Liver (tissue), 9 donors: Measurements from ENCODE around the gene LRRN2. TPM values are rescaled to one million over a fixed set of nuclear protein-coding genes. Genes with fewer than 3 reads are reported as not detected.

Experiments used
- DNase-seq: peaks from one replicate; pipeline ENCODE4 v3.0.0-alpha.2; 2017; ENCODE audit warnings: low spot score
- H3K27ac ChIP-seq, 2 donors: one replicate each; pipeline ENCODE4 v1.7.0; 2013; ENCODE audit warnings: inconsistent platforms in 2 of 2, low read length in 2 of 2, control low read depth in 1 of 2, low read depth in 1 of 2, mild to moderate bottlenecking in 1 of 2
- H3K27me3 ChIP-seq, 4 donors: one replicate each; pipeline versions ENCODE4 v1.6.1 to v1.7.0; 2013; ENCODE audit warnings: low read length in 3 of 4, inconsistent platforms in 1 of 4, mild to moderate bottlenecking in 1 of 4, moderate library complexity in 1 of 4; ENCODE audit not compliant: control insufficient read depth in 4 of 4, insufficient read depth in 4 of 4
- H3K36me3 ChIP-seq, 4 donors: one replicate each; pipeline versions ENCODE4 v1.6.1 to v1.7.0; 2013; ENCODE audit warnings: low read length in 3 of 4, mild to moderate bottlenecking in 3 of 4, low read depth in 1 of 4, moderate library complexity in 1 of 4; ENCODE audit not compliant: control insufficient read depth in 4 of 4, insufficient read depth in 3 of 4
- H3K4me1 ChIP-seq, 4 donors: one replicate each; pipeline versions ENCODE4 v1.6.1 to v1.7.0; 2013; ENCODE audit warnings: low read length in 3 of 4, mild to moderate bottlenecking in 3 of 4, moderate library complexity in 1 of 4; ENCODE audit not compliant: control insufficient read depth in 4 of 4, insufficient read depth in 4 of 4
- H3K4me3 ChIP-seq, 3 donors: one replicate each; pipeline versions ENCODE4 v1.6.1 to v1.7.0; 2013; ENCODE audit warnings: low read length in 3 of 3, control low read depth in 1 of 3, low read depth in 1 of 3, mild to moderate bottlenecking in 1 of 3
- H3K9ac ChIP-seq, 2 donors: one replicate each; pipeline ENCODE4 v1.7.0; 2013; ENCODE audit warnings: low read length in 2 of 2, mild to moderate bottlenecking in 2 of 2, moderate library complexity in 2 of 2, control low read depth in 1 of 2, low read depth in 1 of 2
- H3K9me3 ChIP-seq, 4 donors: one replicate each; pipeline versions ENCODE4 v1.6.1 to v1.7.0; 2013; ENCODE audit warnings: low read length in 3 of 4; ENCODE audit not compliant: control insufficient read depth in 4 of 4
- EGR1 ChIP-seq, 2 donors: IDR thresholded peaks; 2 replicates each; pipeline ENCODE4 v1.6.1; 2016 to 2018; ENCODE audit warnings: antibody characterized with exemption in 2 of 2, low read depth in 2 of 2
- FOXA1 ChIP-seq: IDR thresholded peaks from 2 replicates; pipeline ENCODE4 v1.6.1; 2016; ENCODE audit warnings: antibody characterized with exemption
- FOXA2 ChIP-seq: IDR thresholded peaks from 2 replicates; pipeline ENCODE4 v1.6.1; 2016; ENCODE audit warnings: antibody characterized with exemption
- GABPA ChIP-seq, 2 donors: IDR thresholded peaks in 1 of 2; conservative IDR thresholded peaks in 1 of 2; 2 replicates each; pipeline ENCODE4 v1.6.1; 2016; ENCODE audit warnings: antibody characterized with exemption in 2 of 2, mild to moderate bottlenecking in 1 of 2, moderate library complexity in 1 of 2
- HNF4A ChIP-seq, 2 donors: conservative IDR thresholded peaks; 2 replicates each; pipeline ENCODE4 v1.6.1; 2016; ENCODE audit warnings: antibody characterized with exemption in 2 of 2, mild to moderate bottlenecking in 2 of 2
- HNF4G ChIP-seq: IDR thresholded peaks from 2 replicates; pipeline ENCODE4 v1.6.1; 2016; ENCODE audit warnings: antibody characterized with exemption
- JUND ChIP-seq, 2 donors: IDR thresholded peaks; 2 replicates each; pipeline ENCODE4 v1.6.1; 2016; ENCODE audit warnings: antibody characterized with exemption in 2 of 2
- NR2F2 ChIP-seq: IDR thresholded peaks from 2 replicates; pipeline ENCODE4 v1.6.1; 2016; ENCODE audit warnings: antibody characterized with exemption
- RAD21 ChIP-seq, 2 donors: IDR thresholded peaks; 2 replicates each; pipeline ENCODE4 v1.6.1; 2016; ENCODE audit warnings: antibody characterized with exemption in 2 of 2, mild to moderate bottlenecking in 2 of 2
- SP1 ChIP-seq: IDR thresholded peaks from 2 replicates; pipeline ENCODE4 v1.6.1; 2018; ENCODE audit warnings: antibody characterized with exemption, mild to moderate bottlenecking
- TAF1 ChIP-seq: conservative IDR thresholded peaks from 2 replicates; pipeline ENCODE4 v1.6.1; 2016; ENCODE audit warnings: antibody characterized with exemption, mild to moderate bottlenecking
- YY1 ChIP-seq: IDR thresholded peaks from 2 replicates; pipeline ENCODE4 v1.6.1; 2016; ENCODE audit warnings: antibody characterized with exemption, mild to moderate bottlenecking
- WGBS: extraction: QIAGEN DNeasy Blood & Tissue Kit; methylation state at CpG from one replicate; pipeline ENCODE4 v1.1.7; 2013; 5-methylcytosine and 5-hydroxymethylcytosine counted together
- polyA plus RNA-seq, 2 donors: library from polyadenylated mRNA; stranded (reverse) in 1 of 2; unstranded in 1 of 2; fragments of 200-250 nt in 1 of 2; fragments of >200 nt in 1 of 2; fragmentation: Nextera tagmentation in 1 of 2; extraction: Ambion mirVana in 1 of 2; gene quantifications; one replicate each; pipeline versions ENCODE4 v1.2.1 to v1.2.3, GENCODE V29; 2013 to 2015
- total RNA-seq, 2 donors: library from RNA; depleted of rRNA; stranded (reverse); fragments of >200 nt; gene quantifications; one replicate each; pipeline ENCODE4 v1.2.3, GENCODE V29; 2014
- TF ChIP-seq, protein P1 (sequence below): IDR thresholded peaks from 2 replicates; pipeline ENCODE4 v1.6.1; 2016; ENCODE audit warnings: antibody characterized with exemption, mild to moderate bottlenecking
- TF ChIP-seq, protein P2 (sequence below): IDR thresholded peaks from 2 replicates; pipeline ENCODE4 v1.6.1; 2016; ENCODE audit warnings: antibody characterized with exemption
- TF ChIP-seq, protein P3 (sequence below): IDR thresholded peaks from 2 replicates; pipeline ENCODE4 v1.6.1; 2016; ENCODE audit warnings: antibody characterized with exemption
- TF ChIP-seq, protein P4 (sequence below): fragments of 150-350 bp; IDR thresholded peaks from 2 replicates; pipeline ENCODE4 v1.5.1; 2017; ENCODE audit warnings: improper control_type of control experiment, low read depth, low read length; ENCODE audit not compliant: missing input control
- TF ChIP-seq, protein P5 (sequence below): IDR thresholded peaks from 2 replicates; pipeline ENCODE4 v1.6.1; 2016; ENCODE audit warnings: antibody characterized with exemption
- donor health status: healthy.
- donor health status: healthy.
- donor health status: healthy.
- donor health status: healthy.
- donor health status: healthy.

LRRN2 gene
- total and polyA plus RNA-seq, 4 donors: 0.13 to 2.8 (median 0.28) TPM

DNA sequence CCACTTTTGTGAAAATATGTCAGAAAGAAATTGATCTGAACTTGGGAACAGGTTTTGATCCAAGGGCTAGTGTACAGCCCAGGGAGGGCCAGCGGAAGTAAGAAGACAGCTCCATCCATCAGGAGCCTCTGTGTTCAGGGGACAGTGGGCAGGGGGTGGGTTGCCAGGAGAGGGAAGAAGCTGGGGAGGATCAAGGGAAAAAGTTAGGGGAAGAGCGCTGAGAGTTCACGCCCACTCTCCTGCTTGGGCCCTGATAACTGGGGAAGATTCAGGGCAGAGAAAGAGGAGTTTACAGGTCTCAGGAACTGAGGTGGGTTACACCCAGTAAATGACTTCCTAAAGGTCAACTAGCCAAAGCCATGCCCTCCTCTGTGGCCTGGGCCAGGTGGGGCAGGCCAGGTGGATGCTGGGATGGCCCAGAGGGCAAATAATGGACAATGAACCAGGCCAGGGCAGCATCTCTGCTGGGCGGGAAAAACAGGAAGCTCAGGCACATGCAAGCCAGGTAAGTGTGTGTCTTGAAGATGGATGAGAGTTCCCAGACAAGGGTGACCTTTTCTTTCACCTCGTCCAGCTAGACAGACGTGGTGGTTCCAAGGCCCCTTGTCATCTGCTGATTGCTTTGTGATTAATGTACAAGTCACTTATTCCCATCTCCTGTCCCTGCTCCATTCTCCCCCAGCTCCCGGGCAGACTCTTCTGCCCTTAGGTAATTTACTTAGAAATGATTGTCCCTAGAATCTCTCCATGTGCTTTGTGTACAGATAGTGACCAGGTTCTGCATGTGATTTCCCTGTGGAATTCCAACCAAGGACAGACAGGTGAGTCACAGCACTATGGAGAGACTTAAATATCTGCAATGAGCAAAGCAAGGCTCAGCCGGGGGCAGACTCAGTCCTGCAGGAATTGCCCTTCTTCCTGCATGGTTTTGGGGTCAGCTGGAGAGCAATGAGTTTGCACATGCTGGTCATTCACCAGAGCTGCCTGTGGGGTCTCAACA is 112.3 kb downstream of the LRRN2 start:
- Histone ChIP-seq H3K9ac (no peak overlapping the region), H3K27me3 (no peaks in the 10 kb centered on the region), H3K4me1 (peaks cover 0 to 3% (median 0%) of the 10 kb centered on the region in 4 donors), H3K27ac (no peak overlapping the region), H3K36me3 (peaks cover 0 to 4% (median 0%) of the 10 kb centered on the region in 4 donors), H3K4me3 (no peak overlapping the region), H3K9me3 (no peaks in the 10 kb centered on the region)
- TF ChIP-seq YY1 (no peak), HNF4G (no peak), FOXA2 (no peak), RAD21 (IDR thresholded peaks at IDR 0.05) (no peak), FOXA1 (no peak), JUND (IDR thresholded peaks at IDR 0.05) (no peak), TAF1 (no peak), SP1 (no peak), NR2F2 (no peak), HNF4A (conservative IDR thresholded peaks at IDR 0.05) (no peak), GABPA (IDR thresholded peaks at IDR 0.05 in 1 of 2, conservative IDR thresholded peaks at IDR 0.05 in 1 of 2) (no peak)
- TF ChIP-seq, protein P1, sequence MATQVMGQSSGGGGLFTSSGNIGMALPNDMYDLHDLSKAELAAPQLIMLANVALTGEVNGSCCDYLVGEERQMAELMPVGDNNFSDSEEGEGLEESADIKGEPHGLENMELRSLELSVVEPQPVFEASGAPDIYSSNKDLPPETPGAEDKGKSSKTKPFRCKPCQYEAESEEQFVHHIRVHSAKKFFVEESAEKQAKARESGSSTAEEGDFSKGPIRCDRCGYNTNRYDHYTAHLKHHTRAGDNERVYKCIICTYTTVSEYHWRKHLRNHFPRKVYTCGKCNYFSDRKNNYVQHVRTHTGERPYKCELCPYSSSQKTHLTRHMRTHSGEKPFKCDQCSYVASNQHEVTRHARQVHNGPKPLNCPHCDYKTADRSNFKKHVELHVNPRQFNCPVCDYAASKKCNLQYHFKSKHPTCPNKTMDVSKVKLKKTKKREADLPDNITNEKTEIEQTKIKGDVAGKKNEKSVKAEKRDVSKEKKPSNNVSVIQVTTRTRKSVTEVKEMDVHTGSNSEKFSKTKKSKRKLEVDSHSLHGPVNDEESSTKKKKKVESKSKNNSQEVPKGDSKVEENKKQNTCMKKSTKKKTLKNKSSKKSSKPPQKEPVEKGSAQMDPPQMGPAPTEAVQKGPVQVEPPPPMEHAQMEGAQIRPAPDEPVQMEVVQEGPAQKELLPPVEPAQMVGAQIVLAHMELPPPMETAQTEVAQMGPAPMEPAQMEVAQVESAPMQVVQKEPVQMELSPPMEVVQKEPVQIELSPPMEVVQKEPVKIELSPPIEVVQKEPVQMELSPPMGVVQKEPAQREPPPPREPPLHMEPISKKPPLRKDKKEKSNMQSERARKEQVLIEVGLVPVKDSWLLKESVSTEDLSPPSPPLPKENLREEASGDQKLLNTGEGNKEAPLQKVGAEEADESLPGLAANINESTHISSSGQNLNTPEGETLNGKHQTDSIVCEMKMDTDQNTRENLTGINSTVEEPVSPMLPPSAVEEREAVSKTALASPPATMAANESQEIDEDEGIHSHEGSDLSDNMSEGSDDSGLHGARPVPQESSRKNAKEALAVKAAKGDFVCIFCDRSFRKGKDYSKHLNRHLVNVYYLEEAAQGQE: no peak
- TF ChIP-seq, protein P2, sequence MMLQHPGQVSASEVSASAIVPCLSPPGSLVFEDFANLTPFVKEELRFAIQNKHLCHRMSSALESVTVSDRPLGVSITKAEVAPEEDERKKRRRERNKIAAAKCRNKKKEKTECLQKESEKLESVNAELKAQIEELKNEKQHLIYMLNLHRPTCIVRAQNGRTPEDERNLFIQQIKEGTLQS: no peak
- TF ChIP-seq, protein P3, sequence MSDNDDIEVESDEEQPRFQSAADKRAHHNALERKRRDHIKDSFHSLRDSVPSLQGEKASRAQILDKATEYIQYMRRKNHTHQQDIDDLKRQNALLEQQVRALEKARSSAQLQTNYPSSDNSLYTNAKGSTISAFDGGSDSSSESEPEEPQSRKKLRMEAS: no peak
- TF ChIP-seq, protein P4, sequence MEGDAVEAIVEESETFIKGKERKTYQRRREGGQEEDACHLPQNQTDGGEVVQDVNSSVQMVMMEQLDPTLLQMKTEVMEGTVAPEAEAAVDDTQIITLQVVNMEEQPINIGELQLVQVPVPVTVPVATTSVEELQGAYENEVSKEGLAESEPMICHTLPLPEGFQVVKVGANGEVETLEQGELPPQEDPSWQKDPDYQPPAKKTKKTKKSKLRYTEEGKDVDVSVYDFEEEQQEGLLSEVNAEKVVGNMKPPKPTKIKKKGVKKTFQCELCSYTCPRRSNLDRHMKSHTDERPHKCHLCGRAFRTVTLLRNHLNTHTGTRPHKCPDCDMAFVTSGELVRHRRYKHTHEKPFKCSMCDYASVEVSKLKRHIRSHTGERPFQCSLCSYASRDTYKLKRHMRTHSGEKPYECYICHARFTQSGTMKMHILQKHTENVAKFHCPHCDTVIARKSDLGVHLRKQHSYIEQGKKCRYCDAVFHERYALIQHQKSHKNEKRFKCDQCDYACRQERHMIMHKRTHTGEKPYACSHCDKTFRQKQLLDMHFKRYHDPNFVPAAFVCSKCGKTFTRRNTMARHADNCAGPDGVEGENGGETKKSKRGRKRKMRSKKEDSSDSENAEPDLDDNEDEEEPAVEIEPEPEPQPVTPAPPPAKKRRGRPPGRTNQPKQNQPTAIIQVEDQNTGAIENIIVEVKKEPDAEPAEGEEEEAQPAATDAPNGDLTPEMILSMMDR: no peak
- DNase-seq: no peak
- WGBS: 93% methylated on average over 8 of the region's 8 CpGs

DNA sequence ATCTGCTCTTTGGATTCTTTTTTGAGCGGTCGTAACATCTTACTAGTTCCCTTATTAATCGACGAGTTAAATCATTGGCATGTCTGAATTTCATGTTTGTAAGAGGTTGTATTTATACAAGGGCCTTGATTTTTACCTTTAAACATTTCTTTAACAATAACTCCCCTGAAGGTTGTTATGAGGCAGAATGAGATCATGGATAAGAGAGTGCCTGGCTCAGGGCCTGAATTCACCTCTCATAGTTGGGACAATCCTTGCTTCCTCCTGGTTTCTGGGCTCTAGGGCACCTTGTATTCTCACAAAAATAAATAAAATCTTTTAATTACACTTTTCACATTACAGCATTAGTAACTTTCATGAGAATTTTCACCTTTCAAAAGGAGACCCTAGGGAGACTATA is 113.9 kb downstream of the LRRN2 start:
- peaks cover 0 to 7% (median 0%) of the 10 kb centered on the region in 4 donors for H3K36me3 ChIP-seq
- WGBS: 96% methylated on average over 4 of the region's 4 CpGs
- H3K27me3 ChIP-seq: no peaks in the 10 kb centered on the region
- no peak overlapping the region for H3K4me3 ChIP-seq
- no peak overlapping the region for H3K27ac ChIP-seq
- DNase-seq: no peak
- TF ChIP-seq, protein P5, sequence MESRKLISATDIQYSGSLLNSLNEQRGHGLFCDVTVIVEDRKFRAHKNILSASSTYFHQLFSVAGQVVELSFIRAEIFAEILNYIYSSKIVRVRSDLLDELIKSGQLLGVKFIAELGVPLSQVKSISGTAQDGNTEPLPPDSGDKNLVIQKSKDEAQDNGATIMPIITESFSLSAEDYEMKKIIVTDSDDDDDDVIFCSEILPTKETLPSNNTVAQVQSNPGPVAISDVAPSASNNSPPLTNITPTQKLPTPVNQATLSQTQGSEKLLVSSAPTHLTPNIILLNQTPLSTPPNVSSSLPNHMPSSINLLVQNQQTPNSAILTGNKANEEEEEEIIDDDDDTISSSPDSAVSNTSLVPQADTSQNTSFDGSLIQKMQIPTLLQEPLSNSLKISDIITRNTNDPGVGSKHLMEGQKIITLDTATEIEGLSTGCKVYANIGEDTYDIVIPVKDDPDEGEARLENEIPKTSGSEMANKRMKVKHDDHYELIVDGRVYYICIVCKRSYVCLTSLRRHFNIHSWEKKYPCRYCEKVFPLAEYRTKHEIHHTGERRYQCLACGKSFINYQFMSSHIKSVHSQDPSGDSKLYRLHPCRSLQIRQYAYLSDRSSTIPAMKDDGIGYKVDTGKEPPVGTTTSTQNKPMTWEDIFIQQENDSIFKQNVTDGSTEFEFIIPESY: no peak
- TF ChIP-seq TAF1 (no peak), HNF4G (no peak), EGR1 (IDR thresholded peaks at IDR 0.05; ENCODE audit: low read depth in 2 of 2) (no peak), SP1 (no peak), JUND (IDR thresholded peaks at IDR 0.05) (no peak), HNF4A (conservative IDR thresholded peaks at IDR 0.05) (no peak), YY1 (no peak)
- TF ChIP-seq, protein P4: no peak
- TF ChIP-seq, protein P2: no peak
- no peak overlapping the region for H3K9ac ChIP-seq
- H3K4me1 ChIP-seq: peaks cover 0 to 3% (median 0%) of the 10 kb centered on the region in 4 donors
- H3K9me3 ChIP-seq: no peaks in the 10 kb centered on the region
